Chondrocyte (in vitro differentiated cells): Measurements from ENCODE around the gene LGMN. TPM values are rescaled to one million over a fixed set of nuclear protein-coding genes. Genes with fewer than 3 reads are reported as not detected.

Experiments
- DNase-seq: peaks from one replicate; pipeline ENCODE4 v3.0.0; 2021; ENCODE audit warnings: mixed read lengths, low spot score
- H3K27ac Mint-ChIP-seq: one replicate; pipeline ENCODE4 v1.8.0; 2021; ENCODE audit warnings: mild to moderate bottlenecking, moderate library complexity, mixed read lengths; ENCODE audit not compliant: unreplicated experiment
- H3K27me3 Mint-ChIP-seq: 2 replicates; pipeline ENCODE4 v1.8.0; 2021; ENCODE audit warnings: low read depth, mixed read lengths
- H3K36me3 Mint-ChIP-seq: 2 replicates; pipeline ENCODE4 v1.8.0; 2021; ENCODE audit warnings: low read depth, mixed read lengths
- H3K4me1 Mint-ChIP-seq: 2 replicates; pipeline ENCODE4 v1.8.0; 2021; ENCODE audit warnings: low read depth, mild to moderate bottlenecking, mixed read lengths
- H3K4me3 Mint-ChIP-seq: one replicate; pipeline ENCODE4 v1.8.0; 2021; ENCODE audit warnings: mild to moderate bottlenecking, moderate library complexity, mixed read lengths; ENCODE audit not compliant: unreplicated experiment
- H3K9me3 Mint-ChIP-seq: 2 replicates; pipeline ENCODE4 v1.8.0; 2021; ENCODE audit warnings: low read depth, mixed read lengths
- CTCF ChIP-seq: fragments of 200-600 bp; sonication (generic); IDR thresholded peaks from 2 replicates; pipeline ENCODE4 v1.5.0; 2021; ENCODE audit warnings: antibody characterized with exemption, mild to moderate bottlenecking, moderate library complexity
- total RNA-seq: library from RNA; stranded (reverse); gene quantifications from 3 replicates; pipeline ENCODE4 v1.2.1, GENCODE V29; 2021

The LGMN gene
- total RNA-seq, 1 donor from 2014 or later = 134 TPM

- no peak overlapping the region for H3K27ac Mint-ChIP-seq
- H3K27me3 Mint-ChIP-seq = peaks cover 13% of the 10 kb centered on the region
- no peaks in the 10 kb centered on the region for H3K36me3 Mint-ChIP-seq
- no peak for TF ChIP-seq CTCF
- no peak overlapping the region for H3K4me3 Mint-ChIP-seq
- no peaks in the 10 kb centered on the region for H3K9me3 Mint-ChIP-seq
- DNase-seq = no peak
- H3K4me1 Mint-ChIP-seq = peaks cover 5% of the 10 kb centered on the region
These were observed 10.9 kb upstream of the LGMN start for GRCh38 chr14:92759300-92759678.

- H3K9me3 Mint-ChIP-seq = no peaks in the 10 kb centered on the region
- no peak overlapping the region for H3K4me3 Mint-ChIP-seq
- peaks cover 5% of the 10 kb centered on the region for H3K4me1 Mint-ChIP-seq
- H3K36me3 Mint-ChIP-seq = no peaks in the 10 kb centered on the region
- H3K27me3 Mint-ChIP-seq = peaks cover 2% of the 10 kb centered on the region
- H3K27ac Mint-ChIP-seq = no peak overlapping the region
- DNase-seq = no peak
- no peak for TF ChIP-seq CTCF
These were observed 8.0 kb upstream of the LGMN start for GRCh38 chr14:92756446-92756845.

- Mint-ChIP-seq H3K27ac (no peak overlapping the region), H3K9me3 (no peaks in the 10 kb centered on the region), H3K36me3 (no peaks in the 10 kb centered on the region), H3K4me1 (peaks cover 2% of the 10 kb centered on the region), H3K27me3 (no peaks in the 10 kb centered on the region), H3K4me3 (no peak overlapping the region)
- no peak for TF ChIP-seq CTCF
- DNase-seq = no peak
These were observed 7.1 kb upstream of the LGMN start for GRCh38 chr14:92755495-92755894.

GRCh38 chr14:92754966-92755365, 6.5 kb upstream of the LGMN start:
- Mint-ChIP-seq H3K4me3 (no peak overlapping the region), H3K36me3 (no peaks in the 10 kb centered on the region), H3K27ac (no peak overlapping the region), H3K4me1 (no peaks in the 10 kb centered on the region), H3K27me3 (no peaks in the 10 kb centered on the region), H3K9me3 (no peaks in the 10 kb centered on the region)
- no peak for DNase-seq
- TF ChIP-seq CTCF = no peak

- Mint-ChIP-seq H3K9me3 (no peaks in the 10 kb centered on the region), H3K27me3 (no peaks in the 10 kb centered on the region), H3K27ac (no peak overlapping the region), H3K4me3 (no peak overlapping the region), H3K36me3 (no peaks in the 10 kb centered on the region), H3K4me1 (peaks cover 9% of the 10 kb centered on the region)
- DNase-seq = no peak
- no peak for TF ChIP-seq CTCF
These were observed 4.8 kb upstream of the LGMN start for GRCh38 chr14:92753250-92753649.
